GM15510 (cell line): Measurements from ENCODE around the gene CALHM3.

Experiments
- POLR2A ChIP-seq: IDR thresholded peaks from 3 replicates; pipeline ENCODE4 v1.6.1; 2011; ENCODE audit warnings: borderline replicate concordance; ENCODE audit not compliant: insufficient read length; ENCODE audit errors: extremely low read depth

CALHM3 gene

DNA sequence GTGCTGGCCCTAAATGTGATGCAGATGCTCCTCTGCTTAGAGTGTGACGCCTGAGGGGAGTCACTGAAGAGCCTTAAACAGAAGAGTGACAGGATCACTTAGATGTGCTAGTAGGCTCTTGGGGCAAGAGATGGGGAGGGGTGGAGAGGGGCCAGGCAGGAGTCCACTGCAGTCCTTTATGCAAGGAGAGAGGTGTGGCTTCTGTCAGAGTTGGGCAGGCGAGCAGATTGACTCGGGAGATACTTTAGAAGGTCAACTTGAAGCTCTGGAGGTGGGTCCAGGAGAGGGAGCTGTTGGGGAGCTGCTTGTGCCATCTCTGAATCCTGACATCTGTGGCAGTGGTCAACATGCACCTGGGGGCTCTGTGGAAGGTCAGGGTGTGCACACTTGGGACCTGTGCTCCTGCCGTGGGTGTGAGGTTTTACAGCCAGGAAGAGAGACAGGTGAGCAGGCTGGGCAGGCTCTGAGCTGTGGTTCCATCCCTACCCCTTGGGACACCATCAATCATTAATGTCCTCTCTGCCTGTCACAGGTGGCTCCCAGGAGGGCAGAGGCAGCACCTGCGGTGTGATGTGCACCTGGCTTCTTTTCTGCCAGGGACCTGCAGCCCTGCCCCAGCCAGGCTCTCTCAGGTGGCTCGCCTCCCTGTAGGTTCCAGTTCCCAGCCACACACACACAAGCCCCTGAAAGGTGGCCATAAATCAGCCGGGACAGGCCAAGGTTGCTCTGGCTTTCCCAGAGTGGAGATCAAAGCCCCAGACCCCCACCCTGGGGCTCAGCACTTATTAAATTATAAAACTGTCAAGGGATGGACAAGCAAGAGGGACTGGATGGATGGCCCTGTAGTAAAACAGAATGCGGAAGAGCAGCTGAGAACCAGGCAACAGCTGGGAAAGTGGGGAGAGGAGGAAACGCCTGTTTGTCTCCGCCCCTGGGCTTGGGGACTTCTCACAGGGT is 28.5 kb upstream of the CALHM3 start:
- no peak for TF ChIP-seq POLR2A

GRCh38 chr10:103506061-103506460 is 27.0 kb upstream of the CALHM3 start:
- no peak for TF ChIP-seq POLR2A

DNA sequence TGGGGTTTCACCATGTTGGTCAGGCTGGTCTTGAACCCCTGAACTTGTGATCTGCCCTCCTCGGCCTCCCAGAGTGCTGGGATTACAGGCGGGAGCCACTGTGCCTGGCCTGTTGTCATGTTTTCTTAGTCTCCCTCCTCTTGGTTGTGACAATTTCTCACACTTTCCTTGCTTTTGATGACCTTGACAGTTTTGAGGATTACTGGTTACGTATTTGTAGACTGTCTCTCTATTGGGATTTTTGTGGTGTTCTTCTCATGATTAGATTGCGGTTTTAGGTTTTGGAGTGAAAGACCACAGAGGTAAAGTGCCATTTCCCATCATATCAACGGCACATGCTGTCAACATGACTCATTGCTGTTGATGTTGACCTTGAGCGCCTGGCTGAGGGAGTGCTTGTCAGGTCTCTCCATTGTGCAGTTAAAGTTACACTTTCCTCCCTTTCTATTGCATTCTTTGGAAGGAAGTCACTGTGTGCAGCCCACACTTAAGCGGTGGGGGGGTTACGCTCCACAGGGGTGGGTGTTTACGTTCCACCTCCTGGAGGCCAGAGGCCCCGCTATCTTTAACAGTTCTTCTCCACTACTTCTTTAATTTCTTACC is 25.2 kb upstream of the CALHM3 start:
- no peak for TF ChIP-seq POLR2A

DNA sequence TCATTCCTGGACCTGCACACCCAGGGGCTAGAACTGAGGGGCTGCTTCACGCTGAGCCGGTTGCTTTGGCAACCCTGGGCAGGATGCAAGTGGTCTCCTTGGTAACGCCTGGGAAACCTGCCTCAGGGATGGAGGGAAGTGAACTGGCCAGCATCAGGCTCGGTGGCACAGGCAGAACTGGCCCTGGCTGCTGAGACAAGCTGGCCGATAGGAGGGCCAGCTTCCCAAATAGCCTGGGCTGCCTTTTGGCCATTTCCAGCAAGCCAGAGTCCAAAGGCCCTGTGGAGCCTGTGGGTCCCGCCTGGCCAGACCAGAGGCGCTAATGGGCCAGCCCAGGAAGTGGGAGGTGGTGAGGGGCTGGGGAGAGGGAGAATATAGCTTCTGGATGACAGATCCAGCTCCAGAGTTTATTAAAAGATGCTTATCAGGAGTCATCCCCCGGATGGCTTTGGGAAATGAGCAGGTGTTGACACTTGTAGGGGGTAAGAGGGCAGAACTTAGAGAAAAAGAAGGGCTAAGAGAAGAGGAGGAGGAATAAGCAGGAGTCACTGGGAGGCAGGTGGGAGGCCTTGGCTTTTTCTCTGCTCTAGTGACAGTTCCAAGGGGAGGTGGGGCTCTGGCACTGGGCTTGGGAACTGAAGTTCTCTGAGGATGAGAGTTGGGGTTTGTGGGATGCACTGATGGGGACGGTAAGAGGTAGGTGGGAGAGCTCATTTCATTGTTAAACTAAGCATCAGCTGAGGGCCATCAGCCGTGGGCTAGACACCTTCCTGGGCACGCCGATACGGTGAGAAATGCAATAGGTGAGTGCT is 24.0 kb upstream of the CALHM3 start:
- no peak for TF ChIP-seq POLR2A

DNA sequence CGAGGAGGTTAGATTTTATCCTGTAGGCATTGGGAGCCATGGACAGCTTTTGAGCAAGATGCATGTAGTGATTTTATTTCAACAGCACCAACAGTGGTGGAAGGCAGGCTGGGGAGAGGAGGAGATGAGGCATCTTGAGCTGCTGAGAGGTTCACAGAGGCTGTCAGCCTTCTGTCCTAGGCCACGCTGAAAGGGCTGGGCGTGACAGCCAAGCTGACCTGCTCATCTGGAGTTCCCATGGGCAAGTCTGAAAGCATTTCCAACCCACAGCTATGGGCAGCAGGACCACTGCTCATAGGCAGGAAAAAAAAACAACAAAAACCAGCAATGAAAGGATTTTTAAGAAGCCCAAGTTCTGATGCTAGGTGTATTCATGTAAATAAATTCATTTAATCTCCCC is 22.1 kb upstream of the CALHM3 start:
- no peak for TF ChIP-seq POLR2A

GRCh38 chr10:103500481-103500880 is 21.4 kb upstream of the CALHM3 start:
- TF ChIP-seq POLR2A = no peak

GRCh38 chr10:103499881-103500280 is 20.8 kb upstream of the CALHM3 start:
- no peak for TF ChIP-seq POLR2A

DNA sequence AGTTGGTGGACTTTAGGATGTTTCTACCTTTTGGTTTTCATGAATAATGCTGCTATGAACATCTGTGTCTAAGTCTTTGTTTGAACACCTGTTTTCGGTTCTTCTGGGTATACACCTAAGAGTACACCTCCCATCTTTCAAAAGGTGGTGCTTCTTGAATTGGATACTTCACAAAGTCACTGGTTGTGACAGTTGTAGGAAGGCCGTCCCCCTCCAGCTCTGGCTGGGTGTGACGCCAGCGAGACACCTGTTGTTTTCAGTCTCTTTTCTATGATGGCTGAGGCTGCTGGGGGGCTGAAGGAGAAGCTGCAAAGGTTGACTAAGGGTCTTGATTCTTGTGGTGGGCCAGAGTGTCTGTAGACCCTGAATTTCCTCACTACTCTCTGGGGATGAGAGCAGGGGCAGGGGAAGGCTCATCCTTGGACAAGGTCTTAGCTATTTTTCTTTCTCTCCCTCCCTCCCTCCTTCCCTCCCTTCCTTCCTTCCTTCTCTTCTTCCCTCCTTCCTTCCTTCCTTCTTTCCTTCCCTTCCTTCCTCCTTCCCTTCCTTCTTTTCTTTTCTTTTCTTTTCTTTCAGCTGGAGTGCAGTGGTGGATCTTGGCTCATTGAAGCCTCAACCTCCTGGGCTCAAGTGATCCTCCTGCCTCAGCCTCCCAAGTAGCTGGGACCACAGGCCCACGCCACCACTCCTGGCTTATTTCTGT is 20.0 kb upstream of the CALHM3 start:
- no peak for TF ChIP-seq POLR2A

- no peak for TF ChIP-seq POLR2A
Measured at GRCh38 chr10:103497161-103497915, 18.3 kb upstream of the CALHM3 start.

DNA sequence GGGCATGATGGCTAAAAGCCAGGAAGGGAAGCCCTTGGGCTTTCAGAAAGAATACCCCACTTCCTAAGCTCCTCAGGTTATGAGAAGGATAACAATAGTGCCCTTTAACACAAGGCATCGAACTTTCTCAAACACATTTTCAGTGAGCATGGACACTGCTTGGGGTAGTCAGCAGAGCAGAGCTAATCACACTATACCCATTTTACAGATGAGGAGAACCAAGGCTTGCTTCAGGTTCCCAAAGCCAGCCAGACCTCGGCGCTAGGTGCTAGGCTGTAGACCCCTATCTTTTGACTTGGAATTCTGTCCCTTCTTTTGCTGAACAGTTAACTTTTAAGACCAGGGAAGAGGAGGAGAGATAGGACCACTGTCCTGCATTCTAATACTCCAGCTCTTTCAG is 16.3 kb upstream of the CALHM3 start:
- no peak for TF ChIP-seq POLR2A

DNA sequence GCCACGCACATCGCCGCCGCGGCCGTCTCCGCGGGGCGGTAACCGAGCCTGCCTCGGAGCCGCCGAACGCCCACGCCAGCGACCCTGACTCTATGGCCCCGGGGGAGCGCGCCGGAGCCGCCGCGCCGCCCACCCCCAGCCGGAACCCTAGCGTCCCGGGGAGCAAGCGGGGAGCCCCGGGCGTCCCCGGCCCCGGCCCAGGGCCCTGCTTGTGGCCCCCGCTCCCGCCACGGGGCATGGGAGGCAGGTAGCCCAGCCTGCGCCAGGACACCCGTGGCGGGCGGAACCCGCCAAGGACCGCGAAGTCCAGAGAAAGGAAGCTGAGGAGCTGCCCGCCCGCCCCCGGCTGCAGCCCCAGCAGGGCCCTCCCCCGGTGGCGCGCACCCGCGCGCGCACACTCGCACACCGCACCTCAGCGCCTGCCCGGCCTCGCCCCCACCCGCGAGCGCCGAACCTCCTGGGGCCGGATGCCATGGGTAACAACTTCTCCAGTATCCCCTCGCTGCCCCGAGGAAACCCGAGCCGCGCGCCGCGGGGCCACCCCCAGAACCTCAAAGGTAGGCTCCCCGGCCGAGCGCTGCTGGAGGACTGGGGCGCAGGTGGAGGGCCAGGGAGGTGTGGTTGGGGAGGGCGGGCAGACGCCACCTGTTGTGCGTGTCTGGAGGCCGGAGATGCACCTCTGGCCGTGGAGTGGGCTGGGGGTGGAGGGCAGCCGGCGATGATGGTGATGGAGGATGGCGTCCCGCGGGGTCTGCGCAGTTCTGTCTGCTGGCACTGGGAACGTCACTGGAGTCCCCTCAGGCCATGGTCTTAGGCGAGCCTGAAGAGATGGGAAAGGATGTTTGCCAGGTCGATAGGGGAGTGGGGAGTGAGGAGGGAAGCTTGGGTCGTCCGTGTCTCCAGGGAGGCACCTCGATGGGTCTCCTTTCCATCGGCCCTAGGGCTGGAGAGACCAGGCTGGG is 15.2 kb upstream of the CALHM3 start:
- TF ChIP-seq POLR2A = no peak

GRCh38 chr10:103493362-103493915 is 14.4 kb upstream of the CALHM3 start, which contains the start of gene NEURL1:
Gene NEURL1 (plus strand): TSS chr10:103493705. CDS start chr10:103494388, 683 bp downstream.
- no peak for TF ChIP-seq POLR2A

DNA sequence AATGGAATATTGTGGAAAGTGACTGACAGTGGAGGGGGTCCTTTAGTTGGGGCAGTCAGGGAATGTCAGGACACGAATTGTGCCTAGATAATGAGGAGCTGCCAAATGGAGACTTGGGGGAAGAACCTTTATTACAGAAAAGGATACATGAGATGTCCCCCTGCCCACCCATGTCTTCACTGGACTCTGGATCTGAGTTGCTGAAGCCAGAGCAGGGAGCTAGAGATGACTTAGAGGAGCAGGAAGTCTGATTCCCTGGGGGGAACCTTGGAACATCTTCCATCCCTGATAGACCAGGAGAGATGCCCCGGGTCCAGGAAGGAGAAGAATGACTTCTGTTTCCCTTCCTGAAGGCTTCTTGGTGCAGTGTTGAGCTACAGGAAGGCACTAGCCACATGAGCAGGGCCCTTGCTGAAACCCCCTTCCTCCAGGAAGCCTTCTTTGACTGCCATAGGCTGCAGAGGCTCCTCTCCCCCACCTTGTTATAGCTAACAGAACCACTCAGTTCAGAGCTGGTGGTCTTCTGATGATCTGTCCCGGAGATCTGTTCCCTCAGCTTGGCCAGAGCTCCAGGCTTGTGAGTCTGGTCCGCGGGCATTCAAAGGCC is 13.7 kb upstream of the CALHM3 start:
- TF ChIP-seq POLR2A = no peak
